ENCODE data around the gene PACRG.

GRCh38 chr6:163201855-163202254 is 474.1 kb downstream of the PACRG start:
- TF ChIP-seq POLR2A (IDR thresholded peaks at IDR 0.05) (no peak), POLR2AphosphoS5 (IDR thresholded peaks at IDR 0.05) (no peak), EP300 (IDR thresholded peaks at IDR 0.05) (no peak), CTCF (IDR thresholded peaks at IDR 0.05) (no peak)

All from upper lobe of left lung (tissue), 4 donors.